Fibroblast of the conjunctiva (primary cell): ENCODE data around the gene CPVL.

Experiments
- DNase-seq: peaks from one replicate; pipeline ENCODE4 v3.0.0-alpha.2; 2010; ENCODE audit warnings: low read depth

Gene CPVL

DNA sequence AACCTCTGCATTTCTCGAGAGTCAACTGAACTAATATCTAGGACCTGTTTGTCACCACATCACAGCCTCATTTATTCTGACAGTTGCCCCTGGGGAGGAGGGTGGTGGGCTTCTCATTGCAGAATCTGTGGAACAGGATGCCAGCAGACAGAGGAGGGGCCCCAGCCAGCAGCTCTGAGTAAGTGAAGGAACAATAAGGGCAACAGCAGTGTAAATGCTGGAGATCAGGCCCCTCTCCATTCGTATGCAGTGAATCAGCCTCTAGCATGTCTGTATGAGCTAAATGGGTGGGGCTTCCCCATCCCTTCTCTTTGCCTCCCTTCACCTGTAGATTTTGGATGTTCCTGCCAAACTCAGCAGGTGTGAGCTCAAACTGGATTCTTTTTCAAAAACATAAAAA lies 7.7 kb upstream of the CPVL start:
- no peak for DNase-seq

GRCh38 chr7:29150856-29151255 lies 4.5 kb upstream of the CPVL start:
- DNase-seq: no peak

GRCh38 chr7:29149036-29149435 lies 2.7 kb upstream of the CPVL start:
- no peak for DNase-seq

DNA sequence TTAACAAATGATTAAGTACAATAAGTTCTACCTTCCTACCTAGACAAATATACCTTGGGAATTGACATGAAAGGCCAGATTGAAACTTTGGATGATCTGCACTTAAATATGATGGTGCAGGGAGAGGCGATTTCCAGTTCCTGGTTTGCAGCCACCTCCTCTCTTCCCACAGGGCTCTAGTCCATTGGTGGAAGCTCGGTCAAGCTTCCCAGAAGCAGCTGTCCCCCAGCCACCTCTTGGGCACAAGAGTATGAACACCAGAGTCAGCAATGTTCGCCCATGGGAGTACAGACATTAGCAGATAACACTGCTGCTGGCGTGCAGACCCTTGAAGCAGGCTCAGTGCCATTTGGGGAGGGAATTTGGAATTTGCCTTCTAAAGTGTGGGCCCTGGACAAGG lies 1.5 kb upstream of the CPVL start:
- no peak for DNase-seq

- DNase-seq: no peak
These were observed 712 bp upstream of the CPVL start for GRCh38 chr7:29146888-29147609.

DNA sequence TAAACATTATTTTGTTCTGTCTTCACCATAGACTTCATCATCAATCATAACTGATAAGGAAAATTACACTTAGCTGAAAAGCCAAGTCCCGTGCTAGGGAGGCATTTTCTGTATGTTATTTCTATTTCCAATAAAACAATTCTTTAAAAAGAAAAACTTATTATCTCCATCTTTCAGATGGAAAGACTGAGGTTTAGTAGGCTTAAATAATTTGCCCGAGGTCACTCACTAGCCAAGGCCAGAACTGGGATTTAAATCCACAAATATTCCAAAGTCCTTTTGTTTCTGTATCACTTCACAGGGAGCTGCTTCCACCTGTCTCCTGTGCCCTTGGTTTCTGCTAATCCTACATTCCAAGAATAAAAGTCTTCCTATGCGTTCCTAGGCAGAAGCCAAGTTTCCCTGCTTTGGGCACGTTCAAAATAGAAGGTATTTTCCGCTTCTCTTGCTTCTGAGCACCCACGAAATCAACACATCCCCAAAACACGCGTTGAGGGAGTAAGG lies 732 bp downstream of the CPVL start:
- DNase-seq: no peak

- no peak for DNase-seq
These were observed 2.6 kb downstream of the CPVL start for GRCh38 chr7:29143751-29144150.

- no peak for DNase-seq
These were observed 4.2 kb downstream of the CPVL start for GRCh38 chr7:29142021-29142727.

DNA sequence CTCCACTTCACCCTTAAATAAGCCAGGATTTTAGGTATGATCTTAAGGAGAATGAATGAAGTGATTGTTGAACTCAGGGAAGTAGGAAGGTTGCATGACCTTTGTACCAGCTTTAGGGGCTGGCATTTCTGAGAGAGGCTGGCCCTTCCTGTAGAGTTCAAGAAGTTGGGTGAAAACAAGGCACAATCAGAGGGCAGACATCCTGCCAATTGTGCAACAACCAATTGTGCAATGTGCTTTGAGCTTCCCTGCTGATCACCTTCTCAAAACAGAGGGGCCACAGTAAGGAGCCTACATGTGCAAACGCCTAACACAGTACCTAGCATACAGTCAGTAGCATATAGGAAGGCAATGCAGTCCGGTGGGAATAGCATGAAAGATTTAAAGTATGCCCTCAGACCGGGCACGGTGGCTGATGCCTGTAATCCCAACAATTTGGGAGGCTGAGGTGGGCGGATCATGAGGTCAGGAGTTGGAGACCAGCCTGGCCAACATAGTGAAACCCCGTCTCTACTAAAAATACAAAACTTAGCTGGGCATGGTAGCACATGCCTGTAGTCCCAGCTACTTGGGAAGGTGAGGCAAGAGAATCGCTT lies 5.4 kb downstream of the CPVL start:
- no peak for DNase-seq

DNA sequence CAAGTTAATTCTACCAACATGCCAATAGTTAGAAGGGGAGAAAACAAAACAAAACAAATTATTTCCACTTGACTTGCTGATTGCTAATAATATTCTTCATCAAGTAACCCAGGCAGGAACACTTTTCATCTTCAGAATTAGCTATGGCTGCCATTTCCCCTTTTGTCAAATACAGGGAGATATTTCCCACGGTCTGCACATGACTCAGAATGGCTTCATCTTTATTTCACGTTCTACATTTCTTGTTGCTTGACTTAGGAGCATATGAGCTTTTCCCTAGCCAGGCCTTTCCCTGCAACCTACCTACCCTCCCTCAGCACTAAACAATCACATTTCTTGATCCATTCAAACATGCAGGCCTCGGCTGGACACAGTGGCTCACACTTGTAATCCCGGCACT lies 6.5 kb downstream of the CPVL start:
- DNase-seq: no peak

DNA sequence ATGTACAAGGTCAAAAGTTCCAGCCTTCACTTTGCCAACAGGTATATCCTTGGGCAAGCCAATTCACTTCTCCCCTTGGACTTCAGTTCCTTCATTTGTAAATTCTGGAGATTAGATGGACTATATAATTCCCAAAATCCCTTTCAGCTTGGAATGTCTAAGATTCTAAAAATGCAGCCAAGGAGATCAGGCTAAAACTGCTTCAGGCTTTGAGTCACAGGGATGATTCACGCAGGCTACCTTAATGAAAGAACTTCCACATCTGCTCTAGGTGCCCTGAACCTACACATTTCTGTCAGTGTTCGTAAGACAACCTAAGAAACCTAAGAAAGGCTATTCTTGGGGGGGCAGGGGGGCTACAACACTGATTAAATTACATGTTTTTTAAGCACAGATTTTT lies 7.1 kb downstream of the CPVL start:
- no peak for DNase-seq

DNA sequence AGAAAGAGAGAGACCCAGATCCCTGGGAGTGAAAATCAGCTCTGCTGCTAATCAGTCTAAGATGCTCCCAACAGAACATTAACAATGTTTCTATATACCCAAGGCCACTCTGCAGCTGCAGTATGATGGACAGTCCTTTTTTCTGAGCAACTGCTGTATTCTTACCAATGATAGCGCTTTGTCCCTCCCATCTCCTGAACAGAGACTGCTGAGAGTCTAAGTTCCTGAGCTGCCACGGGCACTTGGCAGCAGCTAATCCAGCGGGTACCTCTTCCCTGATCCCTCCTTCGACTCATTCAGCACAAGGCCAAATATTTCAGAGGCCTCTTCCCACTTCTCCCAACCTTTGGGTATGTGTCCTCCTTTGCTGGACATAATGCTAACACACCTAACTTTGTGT lies 7.7 kb downstream of the CPVL start:
- DNase-seq: no peak

- no peak for DNase-seq
These were observed 10.5 kb downstream of the CPVL start for GRCh38 chr7:29135846-29136245.

DNA sequence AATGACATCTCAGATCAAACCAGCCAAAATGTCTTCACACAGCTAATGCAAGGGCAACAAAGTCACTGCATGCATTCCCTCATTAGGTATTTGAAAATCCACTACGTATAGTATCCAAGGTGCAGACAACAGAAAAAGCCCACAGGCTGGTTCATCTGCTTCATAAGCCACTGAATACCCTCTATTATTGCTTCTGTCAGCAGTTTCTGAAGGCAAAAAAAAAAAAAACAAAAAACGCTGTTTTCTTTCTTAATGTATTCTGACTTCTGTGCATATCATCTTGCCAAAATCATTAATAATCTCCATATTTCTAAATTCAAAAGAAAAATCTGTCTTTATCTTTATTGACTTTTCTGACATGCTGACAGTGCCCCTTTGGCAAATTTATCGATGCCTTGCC lies 13.4 kb downstream of the CPVL start:
- no peak for DNase-seq

GRCh38 chr7:29131678-29132077 lies 14.7 kb downstream of the CPVL start:
- no peak for DNase-seq

DNA sequence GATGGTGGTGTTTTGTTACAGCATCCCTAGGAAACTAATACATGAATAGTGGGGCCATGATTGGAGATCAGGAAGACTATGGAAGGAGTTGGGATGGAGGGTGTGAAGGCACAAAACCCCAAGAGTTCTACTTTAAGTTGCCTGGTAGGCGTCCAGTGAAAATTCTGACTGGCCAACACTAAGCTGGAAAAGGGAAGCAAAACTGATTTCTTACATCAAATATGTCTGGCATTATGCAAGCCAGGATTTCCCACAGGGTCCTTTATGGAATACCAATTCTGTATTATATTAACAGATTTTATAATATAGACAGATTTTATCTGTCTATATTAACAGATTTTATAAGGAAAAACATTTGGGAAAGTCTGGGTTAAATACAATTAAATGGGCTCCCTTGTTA lies 16.2 kb downstream of the CPVL start:
- DNase-seq: no peak

DNA sequence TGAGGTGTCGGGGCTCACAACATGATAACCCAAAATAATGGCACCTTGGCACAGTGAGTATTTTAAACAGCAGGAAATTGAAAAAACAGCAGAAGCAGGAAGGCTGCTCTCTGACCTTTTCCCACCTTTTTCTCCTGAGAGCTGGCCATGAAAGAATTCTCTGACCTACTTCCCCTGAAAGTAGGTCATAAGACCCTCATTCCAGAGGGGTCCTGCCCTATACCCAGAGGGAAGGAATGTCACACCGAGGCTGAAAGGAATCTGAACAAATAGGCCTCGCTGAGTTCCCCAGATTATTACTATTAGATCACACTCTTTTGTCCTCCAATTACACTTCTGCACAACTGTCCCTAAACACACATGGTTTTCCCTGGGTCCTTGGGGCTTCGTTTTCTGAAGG lies 18.8 kb downstream of the CPVL start:
- no peak for DNase-seq

- DNase-seq: no peak
These were observed 19.5 kb downstream of the CPVL start for GRCh38 chr7:29126804-29127203.

- no peak for DNase-seq
These were observed 22.6 kb downstream of the CPVL start for GRCh38 chr7:29123626-29124190.

GRCh38 chr7:29122759-29123158 lies 23.6 kb downstream of the CPVL start:
- no peak for DNase-seq

DNA sequence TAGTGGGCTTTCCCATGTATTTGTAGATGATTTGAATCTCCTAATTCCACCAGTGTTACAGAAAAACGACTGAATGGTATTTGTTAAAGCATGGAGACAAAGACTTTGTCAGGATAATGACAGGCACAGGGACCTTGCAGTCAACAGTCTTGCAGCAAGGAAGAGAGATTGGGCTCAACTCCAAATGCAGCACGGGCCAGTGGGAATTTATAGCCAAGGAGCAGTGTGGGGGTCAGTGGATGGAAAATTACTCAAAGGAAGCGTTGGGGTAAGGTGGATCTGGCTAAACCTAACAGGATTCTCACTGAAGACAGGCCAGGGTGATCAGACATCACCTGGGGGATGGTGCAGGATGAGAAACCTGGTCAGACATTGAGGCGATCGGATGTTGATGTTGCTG lies 24.3 kb downstream of the CPVL start:
- no peak for DNase-seq

- DNase-seq: no peak
These were observed 25.4 kb downstream of the CPVL start for GRCh38 chr7:29120955-29121354.

GRCh38 chr7:29119538-29119937 lies 26.8 kb downstream of the CPVL start:
- DNase-seq: no peak
